GM18526 (cell line): ENCODE results near the gene ULK4.

Experiments
- POLR2A ChIP-seq: IDR thresholded peaks from 3 replicates; pipeline ENCODE4 v1.6.1; 2011; ENCODE audit not compliant: insufficient read length; ENCODE audit errors: extremely low read depth

The ULK4 gene

GRCh38 chr3:41456162-41456561 lies 505.7 kb downstream of the ULK4 start:
- TF ChIP-seq POLR2A: no peak

- TF ChIP-seq POLR2A: no peak
These were observed 511.3 kb downstream of the ULK4 start for GRCh38 chr3:41450416-41451231.

- TF ChIP-seq POLR2A: no peak
These were observed 513.5 kb downstream of the ULK4 start for GRCh38 chr3:41448396-41448795.

GRCh38 chr3:41447701-41448100 lies 514.2 kb downstream of the ULK4 start:
- TF ChIP-seq POLR2A: no peak

- no peak for TF ChIP-seq POLR2A
These were observed 520.3 kb downstream of the ULK4 start for GRCh38 chr3:41441568-41441967.

DNA sequence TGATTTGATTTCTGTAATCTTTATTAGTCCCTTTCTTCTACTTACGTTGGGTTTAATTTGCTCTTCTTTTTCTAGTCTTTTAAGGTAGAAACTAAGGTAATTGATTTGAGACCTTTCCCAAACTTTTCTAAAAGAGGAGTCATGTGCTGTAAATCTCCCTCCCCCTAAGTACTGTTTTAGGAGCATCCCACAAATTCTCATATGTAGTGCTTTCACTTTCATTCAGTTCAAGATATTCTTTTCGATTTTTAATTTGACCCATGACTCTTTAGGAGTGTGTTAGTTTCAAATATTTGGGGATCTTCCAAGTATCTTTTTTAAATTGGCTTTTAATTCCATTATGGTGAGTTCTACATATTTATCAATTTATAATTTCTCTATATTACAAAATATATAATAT lies 520.8 kb downstream of the ULK4 start:
- TF ChIP-seq POLR2A: no peak

GRCh38 chr3:41436983-41437382 lies 524.9 kb downstream of the ULK4 start:
- no peak for TF ChIP-seq POLR2A

DNA sequence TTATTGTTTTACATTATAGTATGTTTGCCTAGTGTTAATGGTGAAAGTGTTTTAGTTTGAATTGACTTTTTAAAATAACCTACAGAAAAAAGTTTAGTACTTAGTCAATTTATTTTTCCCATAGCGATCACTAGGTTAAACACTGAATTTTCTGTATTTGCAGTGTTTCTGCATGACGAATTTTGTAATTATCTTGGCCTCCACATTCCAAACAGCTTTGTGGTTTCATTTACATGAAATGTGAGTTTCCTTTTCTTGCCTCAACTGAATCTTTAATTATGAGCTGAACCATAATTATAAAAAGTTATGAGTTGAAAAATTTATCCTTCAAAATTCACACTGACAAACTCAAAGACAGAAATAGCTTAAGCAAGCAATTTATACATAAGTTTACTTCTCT lies 527.1 kb downstream of the ULK4 start:
- no peak for TF ChIP-seq POLR2A

GRCh38 chr3:41431386-41431785 lies 530.5 kb downstream of the ULK4 start:
- no peak for TF ChIP-seq POLR2A

GRCh38 chr3:41430886-41431285 lies 531.0 kb downstream of the ULK4 start:
- no peak for TF ChIP-seq POLR2A

DNA sequence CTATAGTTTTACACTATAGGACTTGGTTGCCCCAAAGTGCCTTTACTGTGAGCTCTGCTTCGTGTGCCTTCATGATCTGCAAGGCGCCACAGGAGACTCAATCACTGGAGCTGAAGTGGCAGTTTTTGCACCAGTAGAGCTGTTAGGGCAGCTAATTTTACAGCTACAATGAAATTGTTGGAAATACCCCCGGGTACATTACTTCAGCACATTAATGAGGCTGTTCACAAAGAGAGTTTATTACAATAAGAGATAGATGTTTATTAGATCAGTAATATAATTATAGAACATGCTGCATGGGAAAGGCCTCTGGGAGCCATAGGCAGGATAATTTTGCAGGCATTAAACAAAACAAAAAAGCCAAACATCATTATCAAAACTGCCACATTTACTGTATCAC lies 531.5 kb downstream of the ULK4 start:
- TF ChIP-seq POLR2A: no peak

DNA sequence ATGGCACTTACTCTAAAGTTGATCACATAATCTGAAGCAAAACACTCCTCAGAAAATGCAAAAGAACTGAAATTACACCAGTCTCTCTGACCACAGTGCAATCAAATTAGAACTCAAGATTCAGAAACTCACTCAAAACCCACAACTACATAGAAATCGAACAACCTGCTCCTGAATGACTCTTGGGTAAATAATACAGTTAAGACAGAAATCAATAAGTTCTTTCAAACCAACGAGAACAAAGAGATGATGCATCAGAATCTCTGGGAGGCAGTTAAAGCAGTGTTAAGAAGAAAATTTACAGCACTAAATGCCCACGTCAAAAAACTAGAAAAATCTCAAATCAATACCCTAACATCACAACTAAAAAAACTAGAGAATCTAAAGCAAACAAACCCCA lies 535.4 kb downstream of the ULK4 start:
- no peak for TF ChIP-seq POLR2A

DNA sequence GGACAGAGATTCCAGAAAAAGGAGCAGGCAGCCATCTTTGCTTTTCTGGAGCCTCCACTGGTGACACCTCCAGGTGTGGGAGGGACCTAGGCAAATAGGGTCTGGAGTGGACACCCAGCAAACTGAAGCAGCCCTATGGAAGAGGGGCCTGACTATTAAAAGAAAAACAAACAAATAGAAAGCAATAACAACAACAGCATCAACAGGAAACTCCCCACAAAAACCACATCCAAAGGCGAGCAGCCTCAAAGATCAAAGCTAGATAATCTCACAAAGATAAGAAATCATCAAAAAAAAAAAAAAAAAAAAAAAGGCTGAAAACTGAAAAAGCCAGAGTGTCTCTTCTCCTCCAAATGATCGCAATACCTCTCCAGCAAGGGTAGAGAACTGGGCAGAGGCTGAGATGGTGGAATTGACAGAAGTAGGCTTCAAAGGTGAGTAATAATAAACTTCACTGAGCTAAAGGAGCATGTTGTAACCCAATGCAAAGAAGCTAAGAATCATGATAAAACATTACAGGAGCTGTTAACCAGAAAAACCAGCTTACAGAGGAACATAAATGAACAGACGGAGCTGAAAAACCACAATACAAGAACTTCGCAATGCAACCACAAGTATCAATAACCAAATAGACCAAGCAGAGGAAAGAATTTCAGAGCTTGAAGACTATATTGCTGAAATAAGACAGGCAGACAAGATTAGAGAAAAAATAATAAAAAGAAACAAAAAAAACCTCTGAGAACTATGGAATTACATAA lies 537.2 kb downstream of the ULK4 start:
- no peak for TF ChIP-seq POLR2A

- TF ChIP-seq POLR2A: no peak
These were observed 542.1 kb downstream of the ULK4 start for GRCh38 chr3:41419809-41420208.

DNA sequence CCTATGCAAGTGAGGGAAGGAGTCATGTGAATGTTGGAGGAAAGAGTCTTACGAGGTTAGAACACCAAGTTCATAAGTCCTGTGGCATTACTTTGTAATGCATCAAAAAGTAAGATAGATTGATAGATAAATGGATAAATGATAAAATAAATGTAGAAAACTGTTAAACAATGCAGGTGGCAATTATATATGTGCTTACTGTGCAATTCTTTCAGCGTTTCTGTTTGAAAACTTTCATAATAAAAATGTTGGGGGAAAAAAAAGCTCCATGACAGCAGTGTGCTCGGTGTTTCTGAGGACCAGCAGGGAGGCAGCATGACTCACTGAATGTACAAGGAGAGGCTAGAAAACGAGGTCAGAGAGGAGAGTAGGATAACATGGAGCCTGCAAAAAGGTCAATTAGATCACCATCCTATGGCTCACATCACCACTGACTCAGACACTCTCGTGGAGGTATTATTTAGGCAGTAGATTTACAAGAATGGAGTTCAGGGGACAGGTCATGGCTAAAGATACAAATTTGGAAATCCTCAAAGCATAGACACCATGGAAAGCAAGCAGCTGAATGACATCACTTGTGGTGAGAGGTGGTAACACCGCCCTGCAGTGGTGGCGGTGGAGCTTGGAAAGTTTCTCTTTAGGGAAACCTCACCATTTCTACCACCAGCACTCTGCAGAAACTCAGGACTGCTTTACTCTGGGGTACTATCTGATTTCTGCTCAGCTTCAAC lies 542.8 kb downstream of the ULK4 start:
- no peak for TF ChIP-seq POLR2A

DNA sequence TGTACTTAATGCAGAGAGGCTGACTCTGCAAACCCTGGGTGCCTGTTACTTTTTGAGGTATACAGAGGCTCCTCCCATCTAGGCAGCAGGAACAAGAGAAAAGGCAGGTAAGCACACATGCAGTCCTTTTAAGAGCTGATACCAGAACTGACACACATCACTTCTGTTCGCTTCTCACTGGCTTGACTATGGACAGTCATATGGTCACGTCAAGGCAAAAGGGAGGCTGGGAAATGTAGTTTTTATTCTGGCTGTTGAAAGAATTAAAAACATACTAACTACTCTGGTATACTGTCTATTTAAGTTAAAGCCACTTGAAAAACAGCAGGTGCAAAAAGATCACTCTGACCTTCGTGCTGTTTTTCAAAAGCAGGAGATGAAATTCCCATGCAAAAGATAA lies 544.3 kb downstream of the ULK4 start:
- no peak for TF ChIP-seq POLR2A
